ENCODE data around the gene PSMD9. TPM values are rescaled to one million over a fixed set of nuclear protein-coding genes. Genes with fewer than 3 reads are reported as not detected.

PSMD9 gene
- 132 and 149 TPM in 2 replicates for total RNA-seq

GRCh38 chr12:121888478-121889273, at the start of gene PSMD9:
Gene PSMD9, plus strand, starts transcription at chr12:121888790. Its CDS starts 67 bp downstream, at chr12:121888857.

DNA sequence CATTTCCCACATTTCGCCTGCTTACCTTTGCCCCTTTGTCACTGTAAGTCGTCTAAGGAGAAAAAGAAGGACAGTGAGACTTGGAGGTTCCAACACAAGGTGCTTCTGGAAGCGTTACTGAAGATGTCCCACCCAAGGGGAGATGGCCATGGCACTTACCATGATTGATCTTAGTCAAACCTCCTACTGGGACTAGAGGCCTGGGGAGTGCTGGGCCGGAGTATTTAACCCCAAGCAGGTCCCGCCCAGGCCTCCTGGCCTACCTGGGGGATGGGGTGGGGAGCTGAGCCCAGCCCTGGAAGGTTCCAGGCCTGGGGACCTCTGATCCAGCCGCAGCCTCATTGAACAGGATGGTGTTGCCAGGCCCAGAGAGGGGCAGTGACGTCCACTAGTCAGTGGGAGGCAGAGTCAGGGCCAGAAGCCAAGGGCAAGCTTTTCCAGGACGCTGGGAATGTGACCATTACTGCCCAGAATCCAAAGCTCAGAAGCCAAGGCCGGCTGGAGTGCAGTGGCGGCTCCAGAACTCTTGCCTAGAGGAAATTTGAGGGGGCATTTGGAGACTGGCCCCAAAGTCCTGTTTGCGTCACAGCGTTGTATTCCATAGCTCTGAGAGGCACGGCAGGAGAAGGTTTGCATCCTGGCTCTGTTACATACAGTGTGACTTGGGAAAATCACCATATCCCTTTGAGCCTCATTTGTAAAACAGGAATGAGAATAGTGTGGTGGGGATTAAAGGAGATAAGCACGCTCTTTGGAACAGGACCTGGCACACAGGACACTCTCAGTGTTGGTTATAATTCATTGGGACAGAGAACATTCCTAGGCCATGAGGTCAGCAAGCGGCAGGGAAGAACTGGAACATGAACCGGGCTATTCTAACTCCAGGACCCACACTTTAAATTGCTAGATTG, 29.7 kb upstream of the PSMD9 start, which contains the start of gene HPD:
HPD (minus strand) TSS at position 198 of the 911 bp plus-strand sequence; CDS start at position 162, 36 bp downstream.

DNA sequence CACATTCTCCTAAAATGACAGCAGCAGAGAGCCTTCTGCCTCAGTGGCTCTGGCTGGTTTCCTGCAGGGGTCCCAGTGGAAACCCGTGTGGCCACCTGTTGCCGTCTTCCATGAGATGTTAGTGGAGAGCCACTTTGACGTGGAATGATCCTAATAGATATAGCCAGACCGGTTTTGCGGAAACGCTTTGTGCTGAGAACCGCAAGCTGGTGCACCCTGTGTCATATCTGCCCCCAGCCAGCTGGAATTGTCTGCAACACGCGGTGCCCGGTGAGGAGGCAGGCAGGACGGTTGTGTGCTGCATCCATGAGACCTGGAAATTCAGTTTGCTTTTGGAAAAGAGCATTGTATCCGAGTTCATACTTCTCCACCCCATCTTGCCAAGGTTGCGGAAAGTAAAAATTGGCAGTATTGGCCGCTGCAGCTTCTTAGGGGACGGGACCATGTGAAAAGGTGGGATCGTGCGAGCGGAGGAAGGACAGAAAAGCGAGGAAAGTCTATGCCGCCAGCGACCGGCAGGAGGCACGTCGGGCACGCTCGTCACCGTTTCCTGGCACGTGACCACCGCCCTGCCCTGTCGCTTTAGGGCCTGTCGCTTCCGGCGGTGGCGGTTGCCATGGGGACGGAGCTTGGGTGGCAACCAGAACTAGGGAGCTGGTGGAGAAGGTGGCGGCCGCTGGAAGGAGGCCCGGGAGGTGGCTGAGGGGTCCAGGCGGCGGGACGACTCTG, 29.5 kb downstream of the PSMD9 start, which contains the start of gene CFAP251:
CFAP251 (plus strand) TSS at position 643 of the 729 bp plus-strand sequence. CDS start 2,714 bp downstream, outside the sequence.

Other genes with a start within 250 kb of the PSMD9 start
- gene MORN3, start 219.1 kb upstream of the PSMD9 start, total RNA-seq, result under 0.01 and 0.59 TPM in 2 replicates
- 8.8 and 10.4 TPM in 2 replicates for gene TMEM120B, start 176.0 kb upstream of the PSMD9 start, total RNA-seq
- 26.8 and 35.5 TPM in 2 replicates for gene RHOF, start 95.1 kb upstream of the PSMD9 start, total RNA-seq
- 4.3 and 5.0 TPM in 2 replicates for gene SETD1B, start 84.8 kb upstream of the PSMD9 start, total RNA-seq
- gene HPD, start 29.9 kb upstream of the PSMD9 start, total RNA-seq, result 0.84 and 1.3 TPM in 2 replicates
- 2.4 and 3.9 TPM in 2 replicates for gene CFAP251, start 29.8 kb downstream of the PSMD9 start, total RNA-seq
- gene BCL7A, start 133.1 kb downstream of the PSMD9 start, total RNA-seq, result 3.4 and 6.1 TPM in 2 replicates
- 7.0 and 7.7 TPM in 2 replicates for gene MLXIP, start 190.0 kb downstream of the PSMD9 start, total RNA-seq